NCI-H2107 treated with DMSO at 0.1 percent for 48 hours (cell line): ENCODE data around the gene TTC23L.

Experiments used
- DNase-seq: peaks from one replicate; lab custom pipeline; 2025; ENCODE audit not compliant: unreplicated experiment; lab: John Stamatoyannopoulos, UW

The TTC23L gene

GRCh38 chr5:34833090-34833489 lies 5.9 kb upstream of the TTC23L start:
- no peak for DNase-seq

- DNase-seq = no peak
These were observed 4.8 kb upstream of the TTC23L start for GRCh38 chr5:34833976-34834793.

GRCh38 chr5:34834794-34835089 lies 4.2 kb upstream of the TTC23L start:
- no peak for DNase-seq

- no peak for DNase-seq
These were observed 3.3 kb upstream of the TTC23L start for GRCh38 chr5:34835664-34836063.

- no peak for DNase-seq
These were observed 2.9 kb downstream of the TTC23L start for GRCh38 chr5:34841816-34842215.

GRCh38 chr5:34842554-34842953 lies 3.6 kb downstream of the TTC23L start:
- no peak for DNase-seq

- no peak for DNase-seq
These were observed 4.5 kb downstream of the TTC23L start for GRCh38 chr5:34843497-34843896.

- DNase-seq = no peak
These were observed 5.1 kb downstream of the TTC23L start for GRCh38 chr5:34844106-34844505.

- DNase-seq = no peak
These were observed 6.0 kb downstream of the TTC23L start for GRCh38 chr5:34844999-34845398.

- DNase-seq = no peak
These were observed 8.1 kb downstream of the TTC23L start for GRCh38 chr5:34847056-34847455.

GRCh38 chr5:34847552-34847951 lies 8.6 kb downstream of the TTC23L start:
- no peak for DNase-seq

GRCh38 chr5:34848230-34848629 lies 9.3 kb downstream of the TTC23L start:
- DNase-seq = no peak

GRCh38 chr5:34849253-34849652 lies 10.3 kb downstream of the TTC23L start:
- DNase-seq = no peak

GRCh38 chr5:34854459-34855174 lies 15.7 kb downstream of the TTC23L start:
- peak; percentile 51 for DNase-seq

GRCh38 chr5:34857161-34857560 lies 18.2 kb downstream of the TTC23L start:
- DNase-seq = no peak

- no peak for DNase-seq
These were observed 18.9 kb downstream of the TTC23L start for GRCh38 chr5:34857894-34858293.

GRCh38 chr5:34858790-34859189 lies 19.8 kb downstream of the TTC23L start:
- DNase-seq = no peak

- DNase-seq = no peak
These were observed 20.3 kb downstream of the TTC23L start for GRCh38 chr5:34859253-34859652.

GRCh38 chr5:34863946-34864345 lies 25.0 kb downstream of the TTC23L start:
- DNase-seq = no peak

- no peak for DNase-seq
These were observed 26.1 kb downstream of the TTC23L start for GRCh38 chr5:34865091-34865490.

- DNase-seq = no peak
These were observed 28.1 kb downstream of the TTC23L start for GRCh38 chr5:34866989-34867471.

- DNase-seq = no peak
These were observed 28.7 kb downstream of the TTC23L start for GRCh38 chr5:34867660-34868059.
